HCT116 (cell line): ENCODE results near the gene AXIN1. TPM values are rescaled to one million over a fixed set of nuclear protein-coding genes. Genes with fewer than 3 reads are reported as not detected.

Experiments
- ATAC-seq: fragments of 200-7000 bp; cut with Tn5 transposase; 2 replicates; pipeline ENCODE4 v1.9.1; 2020; ENCODE audit warnings: mild to moderate bottlenecking, moderate library complexity
- BruUV-seq: library from RNA; stranded (reverse); fragments of 400-500 nt; replicated peaks from 2 replicates; lab custom pipeline; 2021; lab: Mats Ljungman, UMichigan
- CTCF ChIA-PET: fragments of 300-600 bp; sonication (Branson Sonifier 250); formaldehyde crosslinking; loops from one replicate; lab custom pipeline; 2021; ENCODE audit warnings: antibody characterized with exemption; lab: Charles Lee
- POLR2A ChIA-PET: fragments of 300-600, 350-600 bp; sonication (Branson Sonifier 250); formaldehyde crosslinking; loops from one replicate; lab custom pipeline; 2021; ENCODE audit warnings: antibody characterized with exemption; lab: Charles Lee
- RAD21 ChIA-PET, 2 experiments: fragments of 300-600 bp; sonication (Branson Sonifier 250); formaldehyde crosslinking; loops; one replicate each; lab custom pipeline; 2023; ENCODE audit warnings: low total read pairs in 2 of 2; ENCODE audit not compliant: uncharacterized antibody in 2 of 2, unreplicated experiment in 2 of 2, low non-redundant PET in 1 of 2; lab: Charles Lee
- DNase-seq: peaks from one replicate; pipeline ENCODE4 v3.0.0-alpha.2; 2010; ENCODE audit warnings: low read depth, low spot score
- H2AFZ ChIP-seq: fragments of 200-600 bp; shearing (Covaris generic), sonication (generic); 2 replicates; pipeline ENCODE4 v1.6.1; 2017; ENCODE audit warnings: low read depth, mixed run types, mixed read lengths, antibody characterized with exemption, low read length; ENCODE audit not compliant: poor library complexity, severe bottlenecking
- H3K27ac ChIP-seq: 2 replicates; pipeline ENCODE4 v1.5.1; 2012; ENCODE audit warnings: low read depth, low read length
- H3K27me3 ChIP-seq: fragments of 200-600 bp; sonication (generic); 2 replicates; pipeline ENCODE4 v1.6.1; 2016; ENCODE audit warnings: mixed run types, low read length, mixed read lengths; ENCODE audit not compliant: insufficient read depth
- H3K36me3 ChIP-seq, 2 experiments: fragments of 200-500 bp in 1 of 2; fragments of 200-600 bp in 1 of 2; sonication (Bioruptor generic) in 1 of 2; sonication (generic) in 1 of 2; 2 replicates each; pipeline versions ENCODE4 v1.5.1 to v1.6.1; 2014 to 2016; ENCODE audit warnings: low read length in 2 of 2, inconsistent platforms in 1 of 2, mixed read lengths in 1 of 2, mixed run types in 1 of 2; ENCODE audit not compliant: insufficient read depth in 2 of 2, control insufficient read depth in 1 of 2
- H3K4me1 ChIP-seq, 2 experiments: fragments of 200-600 bp in 1 of 2; sonication (generic) in 1 of 2; 2 replicates each; pipeline versions ENCODE4 v1.5.1 to v1.6.1; 2012 to 2017; ENCODE audit warnings: low read length in 2 of 2, inconsistent platforms in 1 of 2, mild to moderate bottlenecking in 1 of 2, mixed read lengths in 1 of 2, mixed run types in 1 of 2, moderate library complexity in 1 of 2; ENCODE audit not compliant: insufficient read depth in 2 of 2, control insufficient read depth in 1 of 2
- H3K4me2 ChIP-seq: fragments of 200-600 bp; sonication (generic); 2 replicates; pipeline ENCODE4 v1.6.1; 2017; ENCODE audit warnings: mixed run types, low read length, mixed read lengths
- H3K4me3 ChIP-seq, 2 experiments: fragments of 200-600 bp in 1 of 2; sonication (generic) in 1 of 2; replicated peaks in 1 of 2; 2 replicates each; pipeline ENCODE4 v1.5.1; 2011 to 2016; ENCODE audit warnings: low read length in 2 of 2, control low read depth in 1 of 2, low read depth in 1 of 2, mild to moderate bottlenecking in 1 of 2, mixed read lengths in 1 of 2, mixed run types in 1 of 2
- H3K79me2 ChIP-seq: fragments of 200-600 bp; sonication (generic); 2 replicates; pipeline ENCODE4 v1.6.1; 2017; ENCODE audit warnings: mild to moderate bottlenecking, mixed run types, low read length, moderate library complexity, mixed read lengths; ENCODE audit not compliant: insufficient read depth
- H3K9ac ChIP-seq: fragments of 200-600 bp; sonication (generic); 2 replicates; pipeline ENCODE4 v1.6.1; 2016; ENCODE audit warnings: low read length, mixed read lengths
- H3K9me2 ChIP-seq: fragments of 200-600 bp; sonication (generic), shearing (Covaris generic); 2 replicates; pipeline ENCODE4 v1.6.1; 2017; ENCODE audit warnings: mixed run types, mild to moderate bottlenecking, moderate library complexity; ENCODE audit not compliant: insufficient read depth
- H3K9me3 ChIP-seq, 2 experiments: fragments of 200-500 bp in 1 of 2; fragments of 200-600 bp in 1 of 2; sonication (Bioruptor generic) in 1 of 2; sonication (generic) in 1 of 2; 2 replicates each; pipeline ENCODE4 v1.6.1; 2014 to 2017; ENCODE audit warnings: low read length in 2 of 2, mixed read lengths in 2 of 2, inconsistent platforms in 1 of 2, low read depth in 1 of 2, mild to moderate bottlenecking in 1 of 2, mixed run types in 1 of 2, moderate library complexity in 1 of 2; ENCODE audit not compliant: control insufficient read depth in 1 of 2, insufficient read depth in 1 of 2
- H4K20me1 ChIP-seq: fragments of 200-600 bp; sonication (generic), shearing (Covaris generic); 2 replicates; pipeline ENCODE4 v1.6.1; 2017; ENCODE audit warnings: mixed run types, mild to moderate bottlenecking, moderate library complexity; ENCODE audit not compliant: insufficient read depth
- CBX3 ChIP-seq: IDR thresholded peaks from 2 replicates; pipeline ENCODE4 v1.6.1; 2012; ENCODE audit warnings: low read depth
- CEBPB ChIP-seq: IDR thresholded peaks from 2 replicates; pipeline ENCODE4 v1.6.1; 2012; ENCODE audit warnings: low read depth
- CTCF ChIP-seq, 3 experiments: fragments of 200-600 bp in 1 of 3; sonication (generic) in 1 of 3; IDR thresholded peaks in 2 of 3; conservative IDR thresholded peaks in 1 of 3; 2 replicates each; pipeline ENCODE4 v1.5.1; 2012 to 2017; ENCODE audit warnings: low read depth in 2 of 3, low read length in 2 of 3, antibody characterized with exemption in 1 of 3, borderline replicate concordance in 1 of 3, control low read depth in 1 of 3, mild to moderate bottlenecking in 1 of 3, mixed read lengths in 1 of 3, mixed run types in 1 of 3, moderate library complexity in 1 of 3; ENCODE audit not compliant: insufficient read depth in 1 of 3
- EGR1 ChIP-seq: IDR thresholded peaks from 2 replicates; pipeline ENCODE4 v1.6.1; 2012; ENCODE audit warnings: low read depth
- ELF1 ChIP-seq: IDR thresholded peaks from 2 replicates; pipeline ENCODE4 v1.6.1; 2012; ENCODE audit warnings: low read depth, borderline replicate concordance
- EZH2 ChIP-seq: fragments of 200-600 bp; sonication (generic); IDR thresholded peaks from 2 replicates; pipeline ENCODE4 v1.6.1; 2017; ENCODE audit warnings: antibody characterized with exemption, mixed run types
- EZH2phosphoT487 ChIP-seq: fragments of 200-600 bp; IDR thresholded peaks from 2 replicates; pipeline ENCODE4 v1.6.1; 2018; ENCODE audit warnings: antibody characterized with exemption, borderline replicate concordance
- FOSL1 ChIP-seq: IDR thresholded peaks from 2 replicates; pipeline ENCODE4 v1.6.1; 2012; ENCODE audit warnings: low read depth
- POLR2A ChIP-seq: IDR thresholded peaks from 2 replicates; pipeline ENCODE4 v1.7.0; 2011; ENCODE audit warnings: borderline replicate concordance; ENCODE audit not compliant: insufficient read depth, insufficient read length; ENCODE audit errors: extremely low read depth
- POLR2AphosphoS5 ChIP-seq: IDR thresholded peaks from 2 replicates; pipeline ENCODE4 v1.6.1; 2011; ENCODE audit warnings: mild to moderate bottlenecking, low read depth, low read length, moderate library complexity
- RAD21 ChIP-seq: IDR thresholded peaks from 2 replicates; pipeline ENCODE4 v1.6.1; 2012; ENCODE audit warnings: low read depth, mild to moderate bottlenecking
- SP1 ChIP-seq: IDR thresholded peaks from 2 replicates; pipeline ENCODE4 v1.6.1; 2012; ENCODE audit warnings: low read depth
- TCF7L2 ChIP-seq: IDR thresholded peaks from 2 replicates; pipeline ENCODE4 v1.7.0; 2011; ENCODE audit warnings: borderline replicate concordance, inconsistent platforms; ENCODE audit not compliant: insufficient read depth, insufficient read length; ENCODE audit errors: extremely low read depth
- YY1 ChIP-seq: IDR thresholded peaks from 2 replicates; pipeline ENCODE4 v1.6.1; 2011; ENCODE audit warnings: low read length, low read depth, moderate library complexity, mild to moderate bottlenecking; ENCODE audit not compliant: insufficient replicate concordance; ENCODE audit errors: extremely low read depth
- intact Hi-C: fragments of 100-400 bp; cut with micrococcal nuclease; formaldehyde crosslinking; loops from 2 replicates; pipeline ENCODE4 v1.10.0; 2022
- total RNA-seq: library from RNA; stranded (reverse); gene quantifications from one replicate; pipeline ENCODE4 v1.2.1, GENCODE V29; 2021; ENCODE audit not compliant: unreplicated experiment
- TF ChIP-seq, protein P1 (sequence below): IDR thresholded peaks from 2 replicates; pipeline ENCODE4 v1.6.1; 2011; ENCODE audit warnings: mild to moderate bottlenecking, low read length, moderate library complexity; ENCODE audit not compliant: insufficient replicate concordance; ENCODE audit errors: extremely low read depth
- TF ChIP-seq, protein P2 (sequence below): IDR thresholded peaks from 2 replicates; pipeline ENCODE4 v1.6.1; 2012
- TF ChIP-seq, protein P3 (sequence below): IDR thresholded peaks from 2 replicates; pipeline ENCODE4 v1.6.1; 2012
- TF ChIP-seq, protein P4 (sequence below): IDR thresholded peaks from 2 replicates; pipeline ENCODE4 v1.6.1; 2012; ENCODE audit warnings: low read depth

The AXIN1 gene
- total RNA-seq, 1 experiment from 2014 or later = 20.2 TPM

DNA sequence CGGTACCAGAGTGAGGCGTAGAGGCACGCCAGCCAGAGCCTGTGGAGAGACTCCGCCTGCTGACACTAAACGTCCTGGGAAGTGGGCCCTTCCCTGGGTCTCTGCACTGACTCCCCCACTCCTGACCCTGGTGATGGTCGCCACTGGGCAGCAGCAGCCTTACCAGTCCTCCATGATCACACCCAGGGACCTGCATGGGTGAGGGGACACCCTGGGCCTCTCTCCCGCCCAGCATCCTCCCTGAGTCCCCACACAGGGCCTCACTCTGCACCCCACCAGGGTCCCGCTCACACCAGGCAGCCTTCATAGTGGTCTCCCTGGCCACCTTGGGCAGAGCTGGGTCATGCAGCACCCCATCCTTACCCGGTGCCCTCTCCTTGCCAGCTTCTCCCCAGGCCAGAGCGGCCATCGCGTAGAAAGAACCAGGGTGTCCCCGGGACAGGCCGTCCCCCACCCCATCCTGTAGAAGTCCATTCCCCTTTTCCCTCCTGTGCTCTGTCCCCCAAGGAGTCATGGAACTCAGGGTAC lies 87.5 kb downstream of the AXIN1 start:
- no peak overlapping the region for H3K4me2 ChIP-seq
- H2AFZ ChIP-seq = no peak overlapping the region
- no peaks in the 10 kb centered on the region for H4K20me1 ChIP-seq
- H3K9me2 ChIP-seq = no peaks in the 10 kb centered on the region
- no peaks in the 10 kb centered on the region for H3K79me2 ChIP-seq
- H3K4me3 ChIP-seq = no peak overlapping the region
- H3K27ac ChIP-seq = no peak overlapping the region
- no peak for DNase-seq
- TF ChIP-seq FOSL1 (no peak), POLR2AphosphoS5 (no peak), CEBPB (no peak), POLR2A (no peak), CTCF (IDR thresholded peaks at IDR 0.05 in 2 of 3, conservative IDR thresholded peaks at IDR 0.05 in 1 of 3; ENCODE audit: borderline replicate concordance in 1 of 3, insufficient read depth in 1 of 3, low read depth in 2 of 3, low read length in 2 of 3) (no peak), ELF1 (no peak), TCF7L2 (no peak), YY1 (no peak), EZH2phosphoT487 (no peak), SP1 (no peak), RAD21 (no peak), EZH2 (no peak), CBX3 (no peak), EGR1 (no peak)
- TF ChIP-seq, protein P1, sequence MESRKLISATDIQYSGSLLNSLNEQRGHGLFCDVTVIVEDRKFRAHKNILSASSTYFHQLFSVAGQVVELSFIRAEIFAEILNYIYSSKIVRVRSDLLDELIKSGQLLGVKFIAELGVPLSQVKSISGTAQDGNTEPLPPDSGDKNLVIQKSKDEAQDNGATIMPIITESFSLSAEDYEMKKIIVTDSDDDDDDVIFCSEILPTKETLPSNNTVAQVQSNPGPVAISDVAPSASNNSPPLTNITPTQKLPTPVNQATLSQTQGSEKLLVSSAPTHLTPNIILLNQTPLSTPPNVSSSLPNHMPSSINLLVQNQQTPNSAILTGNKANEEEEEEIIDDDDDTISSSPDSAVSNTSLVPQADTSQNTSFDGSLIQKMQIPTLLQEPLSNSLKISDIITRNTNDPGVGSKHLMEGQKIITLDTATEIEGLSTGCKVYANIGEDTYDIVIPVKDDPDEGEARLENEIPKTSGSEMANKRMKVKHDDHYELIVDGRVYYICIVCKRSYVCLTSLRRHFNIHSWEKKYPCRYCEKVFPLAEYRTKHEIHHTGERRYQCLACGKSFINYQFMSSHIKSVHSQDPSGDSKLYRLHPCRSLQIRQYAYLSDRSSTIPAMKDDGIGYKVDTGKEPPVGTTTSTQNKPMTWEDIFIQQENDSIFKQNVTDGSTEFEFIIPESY = no peak
- TF ChIP-seq, protein P2, sequence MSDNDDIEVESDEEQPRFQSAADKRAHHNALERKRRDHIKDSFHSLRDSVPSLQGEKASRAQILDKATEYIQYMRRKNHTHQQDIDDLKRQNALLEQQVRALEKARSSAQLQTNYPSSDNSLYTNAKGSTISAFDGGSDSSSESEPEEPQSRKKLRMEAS = no peak
- TF ChIP-seq, protein P3, sequence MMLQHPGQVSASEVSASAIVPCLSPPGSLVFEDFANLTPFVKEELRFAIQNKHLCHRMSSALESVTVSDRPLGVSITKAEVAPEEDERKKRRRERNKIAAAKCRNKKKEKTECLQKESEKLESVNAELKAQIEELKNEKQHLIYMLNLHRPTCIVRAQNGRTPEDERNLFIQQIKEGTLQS = no peak
- TF ChIP-seq, protein P4, sequence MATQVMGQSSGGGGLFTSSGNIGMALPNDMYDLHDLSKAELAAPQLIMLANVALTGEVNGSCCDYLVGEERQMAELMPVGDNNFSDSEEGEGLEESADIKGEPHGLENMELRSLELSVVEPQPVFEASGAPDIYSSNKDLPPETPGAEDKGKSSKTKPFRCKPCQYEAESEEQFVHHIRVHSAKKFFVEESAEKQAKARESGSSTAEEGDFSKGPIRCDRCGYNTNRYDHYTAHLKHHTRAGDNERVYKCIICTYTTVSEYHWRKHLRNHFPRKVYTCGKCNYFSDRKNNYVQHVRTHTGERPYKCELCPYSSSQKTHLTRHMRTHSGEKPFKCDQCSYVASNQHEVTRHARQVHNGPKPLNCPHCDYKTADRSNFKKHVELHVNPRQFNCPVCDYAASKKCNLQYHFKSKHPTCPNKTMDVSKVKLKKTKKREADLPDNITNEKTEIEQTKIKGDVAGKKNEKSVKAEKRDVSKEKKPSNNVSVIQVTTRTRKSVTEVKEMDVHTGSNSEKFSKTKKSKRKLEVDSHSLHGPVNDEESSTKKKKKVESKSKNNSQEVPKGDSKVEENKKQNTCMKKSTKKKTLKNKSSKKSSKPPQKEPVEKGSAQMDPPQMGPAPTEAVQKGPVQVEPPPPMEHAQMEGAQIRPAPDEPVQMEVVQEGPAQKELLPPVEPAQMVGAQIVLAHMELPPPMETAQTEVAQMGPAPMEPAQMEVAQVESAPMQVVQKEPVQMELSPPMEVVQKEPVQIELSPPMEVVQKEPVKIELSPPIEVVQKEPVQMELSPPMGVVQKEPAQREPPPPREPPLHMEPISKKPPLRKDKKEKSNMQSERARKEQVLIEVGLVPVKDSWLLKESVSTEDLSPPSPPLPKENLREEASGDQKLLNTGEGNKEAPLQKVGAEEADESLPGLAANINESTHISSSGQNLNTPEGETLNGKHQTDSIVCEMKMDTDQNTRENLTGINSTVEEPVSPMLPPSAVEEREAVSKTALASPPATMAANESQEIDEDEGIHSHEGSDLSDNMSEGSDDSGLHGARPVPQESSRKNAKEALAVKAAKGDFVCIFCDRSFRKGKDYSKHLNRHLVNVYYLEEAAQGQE = no peak
- BruUV-seq = no TSS peak
- no peaks in the 10 kb centered on the region for H3K9me3 ChIP-seq
- CTCF ChIA-PET = no interaction called here
- RAD21 ChIA-PET = no interaction called here
- intact Hi-C loops = no loop called here
- no peaks in the 10 kb centered on the region for H3K36me3 ChIP-seq
- ATAC-seq = no peak
- no peaks in the 10 kb centered on the region for H3K4me1 ChIP-seq
- POLR2A ChIA-PET = no interaction called here
- no peaks in the 10 kb centered on the region for H3K27me3 ChIP-seq
- H3K9ac ChIP-seq = no peak overlapping the region
